Measurements from ENCODE around the gene UBR2.

- TF ChIP-seq CTCF (conservative IDR thresholded peaks at IDR 0.05 in 1 of 2, IDR thresholded peaks at IDR 0.05 in 1 of 2; ENCODE audit: low read depth in 1 of 2, low read length in 2 of 2) (no peak), EZH2 (IDR thresholded peaks at IDR 0.05; ENCODE audit: low read length, missing control alignments) (no peak)
Measured at GRCh38 chr6:42690151-42690702, 126.4 kb downstream of the UBR2 start.

Data from fibroblast of lung (primary cell).